ENCODE results near the gene SHBG. TPM values are rescaled to one million over a fixed set of nuclear protein-coding genes. Genes with fewer than 3 reads are reported as not detected.

The SHBG gene
- total RNA-seq, 1 experiment from 2014 or later, result 0.35 TPM

DNA sequence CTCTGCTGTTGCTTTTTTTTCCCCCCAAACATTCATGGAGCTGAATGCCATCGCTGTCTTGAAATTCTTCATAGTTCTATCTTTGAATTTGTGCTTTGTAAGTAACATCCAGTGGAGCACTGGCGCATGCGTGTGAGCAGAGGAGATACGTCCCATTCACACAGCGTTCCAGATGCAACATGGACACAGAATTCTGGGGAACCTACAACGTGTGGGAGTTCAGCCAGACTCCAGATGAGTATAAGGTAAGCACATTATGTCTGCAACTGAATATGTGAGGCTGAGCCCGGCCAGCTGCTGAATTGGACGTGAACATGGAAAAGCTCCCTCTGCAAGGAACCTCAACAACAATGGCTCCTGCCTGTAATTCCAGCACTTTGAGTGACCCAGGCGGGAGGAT lies 16.5 kb downstream of the SHBG start:
- TF ChIP-seq, protein P1, sequence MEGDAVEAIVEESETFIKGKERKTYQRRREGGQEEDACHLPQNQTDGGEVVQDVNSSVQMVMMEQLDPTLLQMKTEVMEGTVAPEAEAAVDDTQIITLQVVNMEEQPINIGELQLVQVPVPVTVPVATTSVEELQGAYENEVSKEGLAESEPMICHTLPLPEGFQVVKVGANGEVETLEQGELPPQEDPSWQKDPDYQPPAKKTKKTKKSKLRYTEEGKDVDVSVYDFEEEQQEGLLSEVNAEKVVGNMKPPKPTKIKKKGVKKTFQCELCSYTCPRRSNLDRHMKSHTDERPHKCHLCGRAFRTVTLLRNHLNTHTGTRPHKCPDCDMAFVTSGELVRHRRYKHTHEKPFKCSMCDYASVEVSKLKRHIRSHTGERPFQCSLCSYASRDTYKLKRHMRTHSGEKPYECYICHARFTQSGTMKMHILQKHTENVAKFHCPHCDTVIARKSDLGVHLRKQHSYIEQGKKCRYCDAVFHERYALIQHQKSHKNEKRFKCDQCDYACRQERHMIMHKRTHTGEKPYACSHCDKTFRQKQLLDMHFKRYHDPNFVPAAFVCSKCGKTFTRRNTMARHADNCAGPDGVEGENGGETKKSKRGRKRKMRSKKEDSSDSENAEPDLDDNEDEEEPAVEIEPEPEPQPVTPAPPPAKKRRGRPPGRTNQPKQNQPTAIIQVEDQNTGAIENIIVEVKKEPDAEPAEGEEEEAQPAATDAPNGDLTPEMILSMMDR (IDR thresholded peaks at IDR 0.05; ENCODE audit: unreplicated experiment), result no peak
- no peak overlapping the region for H3K4me3 Mint-ChIP-seq (ENCODE audit: unreplicated experiment)
- peaks cover 5% of the 10 kb centered on the region for H3K36me3 Mint-ChIP-seq (ENCODE audit: insufficient read depth, unreplicated experiment)
- H3K4me1 Mint-ChIP-seq (ENCODE audit: insufficient read depth, unreplicated experiment), result peaks cover 21% of the 10 kb centered on the region
- ChIA-PET POLR2A (no interaction called here), CTCF (interaction anchor here (1.9 kb wide), 1 partner anchor 14 kb away, joined by 11 read pairs; no protein-coding TSS in a partner anchor)
- no peak for DNase-seq (ENCODE audit: unreplicated experiment)
- intact Hi-C loops (cut with micrococcal nuclease), result no loop called here
- no peak overlapping the region for H3K27ac Mint-ChIP-seq (ENCODE audit: low read depth, unreplicated experiment)
- H3K9me3 Mint-ChIP-seq (ENCODE audit: unreplicated experiment), result no peaks in the 10 kb centered on the region
- peaks cover 19% of the 10 kb centered on the region for H3K27me3 Mint-ChIP-seq (ENCODE audit: insufficient read depth, unreplicated experiment)
- BruUV-seq (replicated peaks), result no TSS peak

DNA sequence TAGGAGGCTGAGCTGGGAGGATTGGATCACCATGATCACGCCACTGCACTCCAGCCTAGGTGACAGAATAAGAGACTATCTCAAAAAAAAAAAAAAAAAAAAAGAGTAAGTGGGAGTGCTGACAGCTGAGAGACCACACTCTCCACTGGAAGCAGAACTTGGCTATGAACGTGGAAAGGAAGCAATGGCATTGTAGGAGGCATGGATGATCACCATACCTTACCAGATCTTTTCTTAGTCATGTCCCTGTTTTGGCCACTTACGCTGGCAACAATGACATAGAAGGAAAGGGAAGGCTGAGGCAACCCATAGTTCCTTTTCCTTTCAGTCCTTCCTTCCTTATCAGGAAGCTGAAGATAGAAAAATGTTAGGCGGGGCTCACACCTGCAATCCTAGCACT lies 17.1 kb downstream of the SHBG start:
- ChIA-PET CTCF (interaction anchor here (1.1 to 1.9 kb wide), 2 partner anchors 11 to 15 kb away, joined by 4 to 11 read pairs; no protein-coding TSS in a partner anchor), POLR2A (no interaction called here)
- H3K4me1 Mint-ChIP-seq (ENCODE audit: insufficient read depth, unreplicated experiment), result peaks cover 21% of the 10 kb centered on the region
- BruUV-seq (replicated peaks), result no TSS peak
- no peak overlapping the region for H3K27ac Mint-ChIP-seq (ENCODE audit: low read depth, unreplicated experiment)
- DNase-seq (ENCODE audit: unreplicated experiment), result no peak
- H3K27me3 Mint-ChIP-seq (ENCODE audit: insufficient read depth, unreplicated experiment), result peaks cover 25% of the 10 kb centered on the region
- no peaks in the 10 kb centered on the region for H3K9me3 Mint-ChIP-seq (ENCODE audit: unreplicated experiment)
- no peak overlapping the region for H3K4me3 Mint-ChIP-seq (ENCODE audit: unreplicated experiment)
- intact Hi-C loops (cut with micrococcal nuclease), result no loop called here
- TF ChIP-seq, protein P1 (IDR thresholded peaks at IDR 0.05; ENCODE audit: unreplicated experiment), result no peak
- H3K36me3 Mint-ChIP-seq (ENCODE audit: insufficient read depth, unreplicated experiment), result peaks cover 5% of the 10 kb centered on the region

DNA sequence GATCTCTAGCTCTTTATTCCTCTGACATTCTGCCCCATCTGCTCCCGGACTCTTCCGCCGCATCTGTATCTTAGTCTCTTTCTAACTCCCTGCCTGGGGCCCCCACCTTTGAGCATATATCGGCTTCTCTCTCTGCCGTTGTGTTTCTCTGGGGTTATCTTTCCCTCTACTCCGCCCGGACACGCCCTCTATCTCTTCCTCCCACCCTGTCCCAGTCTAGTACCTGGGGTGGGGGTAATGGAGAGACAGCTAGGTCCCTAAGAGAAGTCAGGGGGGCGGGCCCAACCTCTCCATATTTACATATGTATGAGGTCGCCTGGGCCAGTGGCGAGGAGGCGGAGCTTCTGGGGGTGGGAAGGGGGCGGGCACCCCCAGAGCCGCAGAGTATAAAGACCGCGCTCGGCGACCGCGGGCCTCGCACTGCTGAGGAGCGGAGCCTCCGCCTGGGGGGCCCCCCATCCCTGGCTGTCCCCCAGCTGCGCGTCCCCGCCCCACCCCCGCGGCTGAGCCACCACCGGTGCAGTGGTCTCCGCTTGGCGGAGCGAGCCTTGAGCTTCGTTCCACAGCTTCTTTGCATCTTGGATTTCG lies 20.7 kb downstream of the SHBG start, which contains the start of gene ATP1B2:
TSS of gene ATP1B2 (plus strand) at position 418 of the 588 bp plus-strand sequence. CDS start 593 bp downstream, outside the sequence.
- DNase-seq (ENCODE audit: unreplicated experiment), result peak; percentile 46
- H3K9me3 Mint-ChIP-seq (ENCODE audit: unreplicated experiment), result no peaks in the 10 kb centered on the region
- H3K4me3 Mint-ChIP-seq (ENCODE audit: unreplicated experiment), result peak within 1 kb of the TSS; percentile 71
- peaks cover 5% of the 10 kb centered on the region for H3K36me3 Mint-ChIP-seq (ENCODE audit: insufficient read depth, unreplicated experiment)
- peaks cover 58% of the 10 kb centered on the region for H3K27me3 Mint-ChIP-seq (ENCODE audit: insufficient read depth, unreplicated experiment)
- ChIA-PET POLR2A (interaction anchor here (1.9 kb wide), 1 partner anchor 37 kb away, joined by 9 read pairs; the partner anchor contains the start of genes TP53 and WRAP53), CTCF (interaction anchor here (0.6 to 1.1 kb wide), 7 partner anchors 18 to 210 kb away, joined by 3 to 7 read pairs (median 3); partner anchors contain the start of gene TP53)
- intact Hi-C loops (cut with micrococcal nuclease), result no loop called here
- H3K27ac Mint-ChIP-seq (ENCODE audit: low read depth, unreplicated experiment), result no peak within 1 kb of the TSS
- TF ChIP-seq, protein P1 (IDR thresholded peaks at IDR 0.05; ENCODE audit: unreplicated experiment), result no peak
- peaks cover 15% of the 10 kb centered on the region for H3K4me1 Mint-ChIP-seq (ENCODE audit: insufficient read depth, unreplicated experiment)
- no TSS peak for BruUV-seq (replicated peaks)

DNA sequence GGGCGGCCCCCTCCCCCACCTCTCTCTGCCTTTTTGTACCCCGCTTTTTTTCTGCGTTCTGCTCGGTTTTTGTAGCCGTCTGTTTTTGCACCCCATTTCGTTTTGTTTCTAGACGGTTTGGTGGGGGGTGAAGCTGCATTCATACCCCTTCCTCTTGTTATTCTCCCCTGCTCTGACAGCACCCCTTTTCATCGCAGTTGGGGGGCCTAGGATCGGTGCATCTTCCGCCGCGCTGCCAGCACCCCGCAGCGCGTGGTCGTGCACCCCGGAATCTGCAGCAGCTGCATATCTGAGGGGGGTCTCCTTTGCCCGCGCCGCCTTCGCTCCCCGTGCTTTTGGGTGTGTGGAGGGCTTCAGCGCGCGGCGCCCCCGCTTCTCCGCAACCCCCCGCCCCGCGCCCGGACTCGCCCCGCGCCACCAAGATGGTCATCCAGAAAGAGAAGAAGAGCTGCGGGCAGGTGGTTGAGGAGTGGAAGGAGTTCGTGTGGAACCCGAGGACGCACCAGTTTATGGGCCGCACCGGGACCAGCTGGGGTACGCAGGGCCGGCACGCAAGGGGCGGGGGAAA lies 21.2 kb downstream of the SHBG start:
- ChIA-PET POLR2A (interaction anchor here (1.9 kb wide), 1 partner anchor 36 kb away, joined by 9 read pairs; the partner anchor contains the start of genes TP53 and WRAP53), CTCF (interaction anchor here (0.6 to 1.1 kb wide), 5 partner anchors 19 to 37 kb away, joined by 3 to 7 read pairs (median 3); partner anchors contain the start of gene TP53)
- DNase-seq (ENCODE audit: unreplicated experiment), result no peak
- Mint-ChIP-seq H3K27me3 (ENCODE audit: insufficient read depth, unreplicated experiment) (peaks cover 58% of the 10 kb centered on the region), H3K36me3 (ENCODE audit: insufficient read depth, unreplicated experiment) (peaks cover 5% of the 10 kb centered on the region), H3K4me3 (ENCODE audit: unreplicated experiment) (peak overlapping the region; percentile 71), H3K4me1 (ENCODE audit: insufficient read depth, unreplicated experiment) (peaks cover 15% of the 10 kb centered on the region), H3K9me3 (ENCODE audit: unreplicated experiment) (no peaks in the 10 kb centered on the region), H3K27ac (ENCODE audit: low read depth, unreplicated experiment) (no peak overlapping the region)
- TF ChIP-seq, protein P1 (IDR thresholded peaks at IDR 0.05; ENCODE audit: unreplicated experiment), result no peak
- no TSS peak for BruUV-seq (replicated peaks)
- intact Hi-C loops (cut with micrococcal nuclease), result no loop called here

Measured in MCF 10A (cell line).